Subcutaneous adipose tissue (tissue), 4 donors: ENCODE data around the gene ABCG8. TPM values are rescaled to one million over a fixed set of nuclear protein-coding genes. Genes with fewer than 3 reads are reported as not detected.

Source experiments
- CTCF ChIP-seq: fragments of 450-650 bp; IDR thresholded peaks from one replicate; pipeline ENCODE4 v1.5.1; 2016; ENCODE audit warnings: low read depth, mild to moderate bottlenecking, control low read depth, antibody characterized with exemption, moderate library complexity
- total RNA-seq, 4 donors: library from RNA; depleted of rRNA; stranded (reverse); fragments of >200 nt; gene quantifications; one replicate each; pipeline ENCODE4 v1.1.0, GENCODE V29; 2016

ABCG8 gene
- total RNA-seq, 4 donors from 2014 or later = 0.19 TPM; not detected in 3

- TF ChIP-seq CTCF = no peak
These were observed 12.5 kb downstream of the ABCG8 start for GRCh38 chr2:43851011-43851980.

- TF ChIP-seq CTCF = no peak
These were observed 13.5 kb downstream of the ABCG8 start for GRCh38 chr2:43852196-43852730.

- no peak for TF ChIP-seq CTCF
These were observed 14.6 kb downstream of the ABCG8 start for GRCh38 chr2:43853141-43854081.

- TF ChIP-seq CTCF = no peak
These were observed 15.9 kb downstream of the ABCG8 start for GRCh38 chr2:43854671-43855070.

GRCh38 chr2:43855292-43855691 is 16.5 kb downstream of the ABCG8 start:
- TF ChIP-seq CTCF = no peak

- no peak for TF ChIP-seq CTCF
These were observed 33.4 kb downstream of the ABCG8 start for GRCh38 chr2:43872151-43872550.
